K562 (cell line): Measurements from ENCODE around the gene ZDHHC14.
A peak's percentile ranks its signal among the peaks of the same experiment; 100 is the strongest.

Experiments used
- CCAR2 ChIP-seq: fragments of 200-400 bp; formaldehyde crosslinking; IDR thresholded peaks from 2 replicates; pipeline ENCODE4 v1.6.1; 2017; ENCODE audit warnings: mild to moderate bottlenecking, low read depth, low read length
- CEBPG ChIP-seq, 3 experiments: fragments of 200-800 bp in 1 of 3; sonication (Bioruptor generic) in 1 of 3; sonication (generic) in 1 of 3; formaldehyde crosslinking in 1 of 3; IDR thresholded peaks in 2 of 3; conservative IDR thresholded peaks in 1 of 3; 2 replicates each; pipeline versions ENCODE4 v1.6.1 to v1.8.0; 2016 to 2022; ENCODE audit warnings: missing compliant biosample characterization in 2 of 3, missing genetic modification characterization in 2 of 3, mild to moderate bottlenecking in 1 of 3, missing genetic modification reagents in 1 of 3
- CXXC5 ChIP-seq: fragments of 250-450 bp; sonication (Bioruptor Pico); IDR thresholded peaks from 2 replicates; pipeline ENCODE4 v1.8.0; 2022; ENCODE audit warnings: inconsistent platforms, mild to moderate bottlenecking, moderate library complexity
- JUNB ChIP-seq: fragments of 450-650 bp; formaldehyde crosslinking; conservative IDR thresholded peaks from 2 replicates; pipeline ENCODE4 v1.4.0; 2020; ENCODE audit warnings: mild to moderate bottlenecking
- JUND ChIP-seq, 2 experiments: IDR thresholded peaks; 2 replicates in 1 of 2; 3 replicates in 1 of 2; pipeline ENCODE4 v1.6.1; 2011; ENCODE audit warnings: borderline replicate concordance in 2 of 2, low read depth in 2 of 2, low read length in 2 of 2, improper control_type of control experiment in 1 of 2, missing biosample characterization in 1 of 2, missing genetic modification characterization in 1 of 2, missing genetic modification reagents in 1 of 2
- MAFK ChIP-seq: IDR thresholded peaks from 2 replicates; pipeline ENCODE4 v1.6.1; 2011; ENCODE audit warnings: low read length, improper control_type of control experiment
- NCOA6 ChIP-seq: fragments of 450-650 bp; IDR thresholded peaks from 2 replicates; pipeline ENCODE4 v1.6.1; 2017; ENCODE audit warnings: mild to moderate bottlenecking
- ZNF212 ChIP-seq: fragments of 450-650 bp; formaldehyde crosslinking; IDR thresholded peaks from 2 replicates; pipeline ENCODE4 v1.4.0; 2020; ENCODE audit warnings: mild to moderate bottlenecking
- ZNF785 ChIP-seq: fragments of 250-450 bp; sonication (Bioruptor Pico); IDR thresholded peaks from 2 replicates; pipeline ENCODE4 v1.4.0; 2020; ENCODE audit warnings: mild to moderate bottlenecking
- TF ChIP-seq, protein P1 (sequence below): sonication (generic); formaldehyde crosslinking; IDR thresholded peaks from 2 replicates; pipeline ENCODE4 v1.9.0; 2022; ENCODE audit warnings: mild to moderate bottlenecking, missing genetic modification reagents
- TF ChIP-seq, protein P2 (sequence below): sonication (generic); formaldehyde crosslinking; IDR thresholded peaks from 2 replicates; pipeline ENCODE4 v1.8.0; 2022; ENCODE audit warnings: mild to moderate bottlenecking, missing genetic modification reagents
- TF ChIP-seq, protein P3 (sequence below), 3 experiments: IDR thresholded peaks in 2 of 3; conservative IDR thresholded peaks in 1 of 3; 2 replicates each; pipeline ENCODE4 v1.5.1; 2011 to 2012; ENCODE audit warnings: low read length in 3 of 3, mild to moderate bottlenecking in 3 of 3, control low read depth in 2 of 3, improper control_type of control experiment in 1 of 3, inconsistent platforms in 1 of 3, low read depth in 1 of 3, mixed read lengths in 1 of 3, moderate library complexity in 1 of 3; ENCODE audit not compliant: insufficient read depth in 2 of 3
- TF ChIP-seq, protein P4 (sequence below): sonication (generic); formaldehyde crosslinking; IDR thresholded peaks from 2 replicates; pipeline ENCODE4 v1.8.0; 2022; ENCODE audit warnings: mild to moderate bottlenecking, missing genetic modification reagents, borderline replicate concordance

DNA sequence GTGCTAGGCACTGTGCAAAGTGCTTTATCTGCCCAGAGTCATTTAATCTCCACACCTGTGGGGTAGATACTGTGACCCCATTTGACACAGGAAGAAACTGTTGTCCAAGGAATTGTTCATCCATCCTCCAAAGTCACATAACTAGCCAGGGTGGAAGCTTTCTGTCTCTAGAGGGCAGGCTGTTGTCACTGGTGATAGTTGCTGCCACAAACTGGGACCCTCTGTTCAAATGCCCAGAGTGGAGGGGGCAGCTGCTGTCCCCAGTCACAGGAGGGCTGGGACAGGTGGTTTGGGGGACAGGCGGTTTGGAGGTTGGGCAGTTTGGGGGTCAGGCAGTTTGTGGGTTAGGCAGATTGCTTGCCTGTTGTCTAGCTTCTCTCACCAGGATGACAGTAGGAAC is 41.6 kb upstream of the ZDHHC14 start:
- TF ChIP-seq JUND (IDR thresholded peaks at IDR 0.05; ENCODE audit: borderline replicate concordance, low read depth, low read length) = no peak
- no peak for TF ChIP-seq JUND (tag; IDR thresholded peaks at IDR 0.05; ENCODE audit: borderline replicate concordance, low read depth, low read length)
- TF ChIP-seq, protein P1, sequence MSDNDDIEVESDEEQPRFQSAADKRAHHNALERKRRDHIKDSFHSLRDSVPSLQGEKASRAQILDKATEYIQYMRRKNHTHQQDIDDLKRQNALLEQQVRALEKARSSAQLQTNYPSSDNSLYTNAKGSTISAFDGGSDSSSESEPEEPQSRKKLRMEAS (CRISPR knock-in tag) = no peak
- TF ChIP-seq CCAR2 = no peak
- no peak for TF ChIP-seq CXXC5 (CRISPR knock-in tag)
- no peak for TF ChIP-seq CEBPG (CRISPR knock-in tag; IDR thresholded peaks at IDR 0.05)
- no peak for TF ChIP-seq CEBPG (tag; conservative IDR thresholded peaks at IDR 0.05 in 1 of 2, IDR thresholded peaks at IDR 0.05 in 1 of 2)
- no peak for TF ChIP-seq JUNB
- no peak for TF ChIP-seq NCOA6
- TF ChIP-seq, protein P2, sequence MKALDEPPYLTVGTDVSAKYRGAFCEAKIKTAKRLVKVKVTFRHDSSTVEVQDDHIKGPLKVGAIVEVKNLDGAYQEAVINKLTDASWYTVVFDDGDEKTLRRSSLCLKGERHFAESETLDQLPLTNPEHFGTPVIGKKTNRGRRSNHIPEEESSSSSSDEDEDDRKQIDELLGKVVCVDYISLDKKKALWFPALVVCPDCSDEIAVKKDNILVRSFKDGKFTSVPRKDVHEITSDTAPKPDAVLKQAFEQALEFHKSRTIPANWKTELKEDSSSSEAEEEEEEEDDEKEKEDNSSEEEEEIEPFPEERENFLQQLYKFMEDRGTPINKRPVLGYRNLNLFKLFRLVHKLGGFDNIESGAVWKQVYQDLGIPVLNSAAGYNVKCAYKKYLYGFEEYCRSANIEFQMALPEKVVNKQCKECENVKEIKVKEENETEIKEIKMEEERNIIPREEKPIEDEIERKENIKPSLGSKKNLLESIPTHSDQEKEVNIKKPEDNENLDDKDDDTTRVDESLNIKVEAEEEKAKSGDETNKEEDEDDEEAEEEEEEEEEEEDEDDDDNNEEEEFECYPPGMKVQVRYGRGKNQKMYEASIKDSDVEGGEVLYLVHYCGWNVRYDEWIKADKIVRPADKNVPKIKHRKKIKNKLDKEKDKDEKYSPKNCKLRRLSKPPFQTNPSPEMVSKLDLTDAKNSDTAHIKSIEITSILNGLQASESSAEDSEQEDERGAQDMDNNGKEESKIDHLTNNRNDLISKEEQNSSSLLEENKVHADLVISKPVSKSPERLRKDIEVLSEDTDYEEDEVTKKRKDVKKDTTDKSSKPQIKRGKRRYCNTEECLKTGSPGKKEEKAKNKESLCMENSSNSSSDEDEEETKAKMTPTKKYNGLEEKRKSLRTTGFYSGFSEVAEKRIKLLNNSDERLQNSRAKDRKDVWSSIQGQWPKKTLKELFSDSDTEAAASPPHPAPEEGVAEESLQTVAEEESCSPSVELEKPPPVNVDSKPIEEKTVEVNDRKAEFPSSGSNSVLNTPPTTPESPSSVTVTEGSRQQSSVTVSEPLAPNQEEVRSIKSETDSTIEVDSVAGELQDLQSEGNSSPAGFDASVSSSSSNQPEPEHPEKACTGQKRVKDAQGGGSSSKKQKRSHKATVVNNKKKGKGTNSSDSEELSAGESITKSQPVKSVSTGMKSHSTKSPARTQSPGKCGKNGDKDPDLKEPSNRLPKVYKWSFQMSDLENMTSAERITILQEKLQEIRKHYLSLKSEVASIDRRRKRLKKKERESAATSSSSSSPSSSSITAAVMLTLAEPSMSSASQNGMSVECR (CRISPR knock-in tag) = no peak
- TF ChIP-seq MAFK = no peak
- no peak for TF ChIP-seq ZNF212 (CRISPR knock-in tag)
- TF ChIP-seq, protein P3, sequence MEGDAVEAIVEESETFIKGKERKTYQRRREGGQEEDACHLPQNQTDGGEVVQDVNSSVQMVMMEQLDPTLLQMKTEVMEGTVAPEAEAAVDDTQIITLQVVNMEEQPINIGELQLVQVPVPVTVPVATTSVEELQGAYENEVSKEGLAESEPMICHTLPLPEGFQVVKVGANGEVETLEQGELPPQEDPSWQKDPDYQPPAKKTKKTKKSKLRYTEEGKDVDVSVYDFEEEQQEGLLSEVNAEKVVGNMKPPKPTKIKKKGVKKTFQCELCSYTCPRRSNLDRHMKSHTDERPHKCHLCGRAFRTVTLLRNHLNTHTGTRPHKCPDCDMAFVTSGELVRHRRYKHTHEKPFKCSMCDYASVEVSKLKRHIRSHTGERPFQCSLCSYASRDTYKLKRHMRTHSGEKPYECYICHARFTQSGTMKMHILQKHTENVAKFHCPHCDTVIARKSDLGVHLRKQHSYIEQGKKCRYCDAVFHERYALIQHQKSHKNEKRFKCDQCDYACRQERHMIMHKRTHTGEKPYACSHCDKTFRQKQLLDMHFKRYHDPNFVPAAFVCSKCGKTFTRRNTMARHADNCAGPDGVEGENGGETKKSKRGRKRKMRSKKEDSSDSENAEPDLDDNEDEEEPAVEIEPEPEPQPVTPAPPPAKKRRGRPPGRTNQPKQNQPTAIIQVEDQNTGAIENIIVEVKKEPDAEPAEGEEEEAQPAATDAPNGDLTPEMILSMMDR (IDR thresholded peaks at IDR 0.05 in 2 of 3, conservative IDR thresholded peaks at IDR 0.05 in 1 of 3; ENCODE audit: insufficient read depth in 2 of 3, low read depth in 1 of 3, low read length in 3 of 3) = peak; percentile 23 to 34 (median 31); a peak in 4 of 6 replicates
- TF ChIP-seq, protein P4, sequence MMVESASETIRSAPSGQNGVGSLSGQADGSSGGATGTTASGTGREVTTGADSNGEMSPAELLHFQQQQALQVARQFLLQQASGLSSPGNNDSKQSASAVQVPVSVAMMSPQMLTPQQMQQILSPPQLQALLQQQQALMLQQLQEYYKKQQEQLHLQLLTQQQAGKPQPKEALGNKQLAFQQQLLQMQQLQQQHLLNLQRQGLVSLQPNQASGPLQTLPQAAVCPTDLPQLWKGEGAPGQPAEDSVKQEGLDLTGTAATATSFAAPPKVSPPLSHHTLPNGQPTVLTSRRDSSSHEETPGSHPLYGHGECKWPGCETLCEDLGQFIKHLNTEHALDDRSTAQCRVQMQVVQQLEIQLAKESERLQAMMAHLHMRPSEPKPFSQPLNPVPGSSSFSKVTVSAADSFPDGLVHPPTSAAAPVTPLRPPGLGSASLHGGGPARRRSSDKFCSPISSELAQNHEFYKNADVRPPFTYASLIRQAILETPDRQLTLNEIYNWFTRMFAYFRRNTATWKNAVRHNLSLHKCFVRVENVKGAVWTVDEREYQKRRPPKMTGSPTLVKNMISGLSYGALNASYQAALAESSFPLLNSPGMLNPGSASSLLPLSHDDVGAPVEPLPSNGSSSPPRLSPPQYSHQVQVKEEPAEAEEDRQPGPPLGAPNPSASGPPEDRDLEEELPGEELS = no peak
- TF ChIP-seq ZNF785 (CRISPR knock-in tag) = no peak
